Activated B cell treated with CpG ODN at 0.5 μM for 24 hours (primary cell): ENCODE data around the gene COA6. TPM values are rescaled to one million over a fixed set of nuclear protein-coding genes. Genes with fewer than 3 reads are reported as not detected.

ENCODE experiments used
- ATAC-seq: fragments of 200-7000 bp; cut with Tn5 transposase; one replicate; pipeline ENCODE4 v1.10.0; 2021; ENCODE audit warnings: low read depth, mild to moderate bottlenecking, moderate library complexity
- CTCF ChIA-PET: fragments of 350-600 bp; sonication (Branson Sonifier 250); formaldehyde crosslinking; loops from one replicate; lab custom pipeline; 2021; ENCODE audit warnings: antibody characterized with exemption; lab: Charles Lee
- POLR2A ChIA-PET: fragments of 350-600 bp; sonication (Branson Sonifier 250); formaldehyde crosslinking; loops from one replicate; lab custom pipeline; 2021; ENCODE audit warnings: antibody characterized with exemption; lab: Charles Lee
- DNase-seq: peaks from one replicate; pipeline ENCODE4 v3.0.0; 2022
- H3K27ac Mint-ChIP-seq: one replicate; pipeline ENCODE4 v1.8.0; 2020; ENCODE audit warnings: mixed read lengths
- H3K27me3 Mint-ChIP-seq: one replicate; pipeline ENCODE4 v1.8.0; 2021; ENCODE audit warnings: mixed read lengths
- H3K36me3 Mint-ChIP-seq: one replicate; pipeline ENCODE4 v1.8.0; 2021; ENCODE audit warnings: low read depth, mixed read lengths
- H3K4me1 Mint-ChIP-seq: one replicate; pipeline ENCODE4 v1.8.0; 2021; ENCODE audit warnings: mixed read lengths
- H3K4me3 Mint-ChIP-seq: one replicate; pipeline ENCODE4 v1.8.0; 2020; ENCODE audit warnings: mild to moderate bottlenecking, mixed read lengths
- H3K9me3 Mint-ChIP-seq: one replicate; pipeline ENCODE4 v1.8.0; 2020; ENCODE audit warnings: mixed read lengths
- CTCF ChIP-seq: fragments of 200-600 bp; IDR thresholded peaks from one replicate; pipeline ENCODE4 v1.8.0; 2022; ENCODE audit warnings: antibody characterized with exemption, mild to moderate bottlenecking
- intact Hi-C: fragments of 100-400 bp; cut with micrococcal nuclease; formaldehyde crosslinking; loops from one replicate; pipeline ENCODE4 v1.15.1; 2024
- total RNA-seq: library from RNA; stranded (reverse); gene quantifications from 2 replicates; pipeline ENCODE4 v1.2.3, GENCODE V29; 2022

Gene COA6
- total RNA-seq, 1 donor from 2014 or later: 20.7 TPM

GRCh38 chr1:234400773-234401172, 27.5 kb downstream of the COA6 start:
- H3K27me3 Mint-ChIP-seq: no peaks in the 10 kb centered on the region
- peaks cover 37% of the 10 kb centered on the region for H3K4me1 Mint-ChIP-seq
- peak overlapping the region; percentile 48 for H3K4me3 Mint-ChIP-seq
- no peaks in the 10 kb centered on the region for H3K9me3 Mint-ChIP-seq
- ChIA-PET POLR2A (no interaction called here), CTCF (no interaction called here)
- intact Hi-C loops: no loop called here
- TF ChIP-seq CTCF: no peak
- DNase-seq: no peak
- peaks cover 17% of the 10 kb centered on the region for H3K36me3 Mint-ChIP-seq
- no peak for ATAC-seq
- H3K27ac Mint-ChIP-seq: peak overlapping the region; percentile 60

- peaks cover 36% of the 10 kb centered on the region for H3K4me1 Mint-ChIP-seq
- H3K4me3 Mint-ChIP-seq: no peak overlapping the region
- H3K9me3 Mint-ChIP-seq: no peaks in the 10 kb centered on the region
- H3K27ac Mint-ChIP-seq: peak overlapping the region; percentile 25
- intact Hi-C loops: no loop called here
- peaks cover 23% of the 10 kb centered on the region for H3K36me3 Mint-ChIP-seq
- DNase-seq (no peak), ATAC-seq (no peak)
- TF ChIP-seq CTCF: no peak
- H3K27me3 Mint-ChIP-seq: no peaks in the 10 kb centered on the region
- ChIA-PET POLR2A (no interaction called here), CTCF (no interaction called here)
Measured at GRCh38 chr1:234401658-234402057, 28.4 kb downstream of the COA6 start.

- no peak for ATAC-seq
- intact Hi-C loops: no loop called here
- Mint-ChIP-seq H3K27ac (no peak overlapping the region), H3K4me1 (peaks cover 33% of the 10 kb centered on the region), H3K27me3 (no peaks in the 10 kb centered on the region), H3K4me3 (no peak overlapping the region), H3K9me3 (no peaks in the 10 kb centered on the region), H3K36me3 (peaks cover 27% of the 10 kb centered on the region)
- POLR2A ChIA-PET: interaction anchor here (0.8 kb wide), 1 partner anchor 422 kb away, joined by 4 read pairs; no protein-coding TSS in a partner anchor
- CTCF ChIA-PET: no interaction called here
- no peak for DNase-seq
- TF ChIP-seq CTCF: no peak
Measured at GRCh38 chr1:234402939-234403338, 29.7 kb downstream of the COA6 start.

DNA sequence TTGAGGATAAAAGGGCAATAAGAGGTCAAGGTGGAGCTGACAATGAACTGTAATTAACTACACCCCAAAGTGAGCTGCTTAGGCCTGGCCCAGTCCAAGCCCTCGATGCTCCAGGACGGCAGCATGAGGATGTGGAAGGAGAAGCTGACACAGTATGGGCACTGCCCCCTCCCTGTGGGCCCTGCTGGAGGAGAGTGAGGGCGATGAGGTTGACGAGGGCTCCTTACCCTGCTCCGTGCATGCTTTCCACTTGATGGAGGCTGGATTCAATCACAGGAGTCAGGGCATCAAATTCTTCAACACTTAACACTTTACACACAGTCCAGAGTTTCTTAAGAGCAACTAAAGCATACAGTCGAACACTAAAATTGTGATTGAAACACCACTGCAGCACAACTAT, 32.4 kb downstream of the COA6 start:
- Mint-ChIP-seq H3K9me3 (no peaks in the 10 kb centered on the region), H3K27ac (no peak overlapping the region), H3K4me3 (no peak overlapping the region), H3K36me3 (peaks cover 49% of the 10 kb centered on the region), H3K27me3 (no peaks in the 10 kb centered on the region), H3K4me1 (peaks cover 12% of the 10 kb centered on the region)
- ChIA-PET CTCF (no interaction called here), POLR2A (no interaction called here)
- no peak for TF ChIP-seq CTCF
- no peak for DNase-seq
- ATAC-seq: no peak
- intact Hi-C loops: no loop called here

- intact Hi-C loops: no loop called here
- no peaks in the 10 kb centered on the region for H3K9me3 Mint-ChIP-seq
- no peaks in the 10 kb centered on the region for H3K27me3 Mint-ChIP-seq
- ChIA-PET POLR2A (no interaction called here), CTCF (no interaction called here)
- ATAC-seq: no peak
- peaks cover under 1% of the 10 kb centered on the region for H3K4me1 Mint-ChIP-seq
- H3K27ac Mint-ChIP-seq: no peak overlapping the region
- TF ChIP-seq CTCF: no peak
- no peak for DNase-seq
- no peak overlapping the region for H3K4me3 Mint-ChIP-seq
- H3K36me3 Mint-ChIP-seq: peaks cover 56% of the 10 kb centered on the region
Measured at GRCh38 chr1:234406871-234407270, 33.6 kb downstream of the COA6 start.
